Fibroblast of mammary gland (primary cell): ENCODE measurements around the gene MUS81.
"Not testable (repeated sequence)": the region's sequence is repeated elsewhere in the genome, so short reads cannot be mapped to it uniquely, and the experiment has no call there.

ENCODE experiments used
- DNase-seq: peaks from one replicate; pipeline ENCODE4 v3.0.0-alpha.2; 2010; ENCODE audit warnings: low read depth
- H3K4me3 ChIP-seq: 2 replicates; pipeline ENCODE4 v1.5.1; 2011; ENCODE audit warnings: low read depth, mild to moderate bottlenecking, low read length, moderate library complexity; ENCODE audit not compliant: control insufficient read depth
- CTCF ChIP-seq: conservative IDR thresholded peaks from 2 replicates; pipeline ENCODE4 v1.5.1; 2011; ENCODE audit warnings: low read depth, low read length, inconsistent platforms; ENCODE audit not compliant: control insufficient read depth, insufficient read depth

Gene MUS81

GRCh38 chr11:65833297-65834030 lies 26.8 kb upstream of the MUS81 start, which contains the start of gene SNX32:
TSS of gene SNX32 (plus strand) at chr11:65833963. CDS start at chr11:65834066, 103 bp downstream.
- peak; percentile 92 for DNase-seq
- peak within 1 kb of the TSS; percentile 85 for H3K4me3 ChIP-seq
- TF ChIP-seq CTCF, result no peak

- H3K4me3 ChIP-seq, result peak overlapping the region; percentile 85
- no peak for TF ChIP-seq CTCF
- no peak for DNase-seq
Observed at GRCh38 chr11:65834202-65834601, 26.0 kb upstream of the MUS81 start.

DNA sequence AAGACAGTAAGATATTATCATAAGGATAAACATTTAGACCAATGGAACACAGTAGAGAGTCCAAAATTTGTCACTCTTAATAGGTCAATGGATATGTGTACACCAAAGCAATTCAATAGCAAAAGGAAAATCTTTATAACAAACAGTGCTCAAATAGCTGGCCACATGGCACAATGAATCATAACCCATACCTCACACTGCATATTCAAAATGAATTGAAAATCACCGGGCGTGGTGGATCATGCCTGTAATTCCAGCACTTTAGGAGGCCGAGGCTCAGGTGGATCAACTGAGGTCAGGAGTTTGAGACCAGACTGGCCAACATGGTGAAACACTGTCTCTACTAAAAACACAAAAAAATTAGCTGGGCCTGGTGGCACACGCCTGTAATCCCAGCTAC lies 18.1 kb upstream of the MUS81 start:
- no peak overlapping the region for H3K4me3 ChIP-seq
- no peak for DNase-seq
- TF ChIP-seq CTCF, result no peak

- H3K4me3 ChIP-seq, result no peak overlapping the region
- no peak for TF ChIP-seq CTCF
- DNase-seq, result no peak
Observed at GRCh38 chr11:65843811-65844210, 16.4 kb upstream of the MUS81 start.

DNA sequence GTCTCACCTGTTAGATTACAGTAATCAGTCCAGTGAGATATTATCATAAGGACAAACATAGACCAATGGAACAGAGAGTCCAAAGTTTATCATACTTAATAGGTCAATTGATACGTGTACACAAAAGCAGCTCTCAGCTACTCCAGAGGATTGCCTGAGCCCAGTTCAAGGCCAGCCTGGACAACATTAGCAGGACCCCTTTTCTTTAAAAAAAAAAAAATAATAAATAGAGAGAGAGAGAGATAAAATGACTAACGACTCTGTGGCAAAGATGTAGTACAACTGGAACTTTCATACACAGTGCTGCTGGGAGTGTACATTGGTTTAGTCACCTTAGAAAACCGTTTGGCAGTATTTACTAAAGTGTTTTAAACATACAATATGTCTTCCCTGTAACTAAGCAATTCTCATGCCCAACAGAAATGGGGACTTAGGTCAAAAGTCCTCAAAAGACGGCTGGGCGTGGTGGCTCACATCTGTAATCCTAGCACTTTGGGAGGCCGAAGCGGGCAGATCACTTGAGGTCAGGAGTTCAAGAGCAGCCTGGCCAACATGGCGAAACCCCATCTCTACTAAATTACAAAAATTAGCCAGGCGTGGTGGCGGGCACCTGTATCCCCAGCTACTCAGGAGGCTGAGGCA lies 15.9 kb upstream of the MUS81 start:
- no peak for TF ChIP-seq CTCF
- DNase-seq, result no peak
- H3K4me3 ChIP-seq, result no peak overlapping the region

DNA sequence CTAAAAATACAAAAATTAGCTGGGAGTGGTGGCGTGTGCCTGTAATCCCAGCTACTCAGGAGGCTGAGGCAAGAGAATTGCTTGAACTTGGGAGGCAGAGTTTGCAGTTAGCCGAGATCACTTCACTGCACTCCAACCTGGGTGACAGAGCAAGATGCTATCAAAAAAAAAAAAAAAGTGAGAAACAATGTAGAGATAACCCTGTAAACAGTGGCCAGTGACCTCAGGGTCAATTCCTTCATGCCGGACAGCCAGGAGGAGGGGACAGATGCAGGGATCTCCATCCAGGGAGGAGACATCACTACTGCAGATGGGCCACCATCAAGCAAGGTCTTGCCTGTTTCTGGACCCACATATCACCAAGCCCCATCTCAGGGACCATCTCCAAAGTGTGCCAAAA lies 12.5 kb upstream of the MUS81 start:
- TF ChIP-seq CTCF, result no peak
- DNase-seq, result no peak
- no peak overlapping the region for H3K4me3 ChIP-seq

DNA sequence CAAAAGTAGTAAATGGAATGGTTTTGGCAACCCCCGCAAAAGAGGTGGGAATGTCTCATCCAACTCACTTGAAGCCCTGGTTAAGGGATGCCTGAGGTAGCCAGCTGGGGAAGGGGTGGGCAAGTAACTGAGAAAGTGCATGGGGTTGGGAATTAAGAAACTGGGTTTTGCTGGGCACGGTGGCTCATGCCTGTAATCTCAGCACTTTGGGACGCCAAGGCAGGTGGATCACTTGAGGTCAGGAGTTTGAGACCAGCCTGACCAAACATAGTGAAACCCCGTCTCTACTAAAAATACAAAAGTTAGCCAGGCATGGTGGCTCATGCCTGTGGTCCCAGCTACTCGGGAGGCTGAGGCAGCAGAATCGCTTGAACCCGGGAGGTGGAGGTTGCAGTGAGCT lies 11.5 kb upstream of the MUS81 start:
- not testable (repeated sequence) for DNase-seq, H3K4me3 ChIP-seq
